Parathyroid adenoma (tissue), 2 donors: ENCODE results near the gene RPH3AL.

ENCODE experiments used
- H2AFZ ChIP-seq: fragments of 300-600 bp; sonication (generic); one replicate; pipeline ENCODE4 v1.7.0; 2017; ENCODE audit warnings: antibody characterized with exemption, mild to moderate bottlenecking
- H3K27ac ChIP-seq: fragments of 300-600 bp; sonication (generic); one replicate; pipeline ENCODE4 v1.7.0; 2017
- H3K27me3 ChIP-seq: fragments of 300-600 bp; sonication (generic); one replicate; pipeline ENCODE4 v1.7.0; 2017; ENCODE audit warnings: low read length; ENCODE audit not compliant: control insufficient read depth, insufficient read depth
- H3K36me3 ChIP-seq: fragments of 300-600 bp; sonication (generic); one replicate; pipeline ENCODE4 v1.7.0; 2017; ENCODE audit warnings: low read length; ENCODE audit not compliant: control insufficient read depth, insufficient read depth
- H3K4me1 ChIP-seq: fragments of 300-600 bp; sonication (generic); one replicate; pipeline ENCODE4 v1.7.0; 2017; ENCODE audit warnings: control low read depth
- H3K4me2 ChIP-seq: fragments of 300-600 bp; sonication (generic); one replicate; pipeline ENCODE4 v1.7.0; 2017; ENCODE audit warnings: low read length
- H3K4me3 ChIP-seq: fragments of 300-600 bp; sonication (generic); one replicate; pipeline ENCODE4 v1.7.0; 2017; ENCODE audit warnings: low read depth, low read length
- H3K79me2 ChIP-seq: fragments of 300-600 bp; sonication (generic); one replicate; pipeline ENCODE4 v1.7.0; 2017; ENCODE audit warnings: control low read depth
- H3K9ac ChIP-seq: fragments of 300-600 bp; sonication (generic); one replicate; pipeline ENCODE4 v1.7.0; 2017; ENCODE audit warnings: mild to moderate bottlenecking
- H3K9me3 ChIP-seq: fragments of 300-600 bp; sonication (generic); one replicate; pipeline ENCODE4 v1.7.0; 2017; ENCODE audit warnings: low read length; ENCODE audit not compliant: control insufficient read depth
- TF ChIP-seq, protein P1 (sequence below): fragments of 300-600 bp; sonication (generic); IDR thresholded peaks from one replicate; pipeline ENCODE4 v1.7.0; 2017; ENCODE audit warnings: antibody characterized with exemption, mild to moderate bottlenecking
- donor health status: primary hyperparathyroidism.

RPH3AL gene

DNA sequence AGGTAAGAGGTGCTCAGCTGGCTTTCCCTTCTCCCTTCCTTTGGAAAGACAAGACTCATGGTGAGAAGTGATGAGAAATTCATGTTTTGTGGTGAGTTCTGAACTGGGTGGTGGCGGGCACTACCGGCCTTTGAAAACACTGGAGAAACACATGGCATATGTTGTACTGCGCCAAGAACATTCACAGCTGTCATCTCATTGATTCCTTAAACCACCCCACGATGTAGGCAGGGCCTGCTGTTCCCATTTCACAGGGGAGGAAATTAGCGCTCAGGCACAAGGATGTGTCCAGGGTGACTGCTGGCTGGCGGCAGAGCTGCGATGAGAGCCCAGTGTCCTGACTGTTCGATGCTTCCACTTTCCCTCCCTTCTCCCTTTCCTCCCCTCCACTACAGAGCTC lies 169.6 kb downstream of the RPH3AL start:
- TF ChIP-seq, protein P1, sequence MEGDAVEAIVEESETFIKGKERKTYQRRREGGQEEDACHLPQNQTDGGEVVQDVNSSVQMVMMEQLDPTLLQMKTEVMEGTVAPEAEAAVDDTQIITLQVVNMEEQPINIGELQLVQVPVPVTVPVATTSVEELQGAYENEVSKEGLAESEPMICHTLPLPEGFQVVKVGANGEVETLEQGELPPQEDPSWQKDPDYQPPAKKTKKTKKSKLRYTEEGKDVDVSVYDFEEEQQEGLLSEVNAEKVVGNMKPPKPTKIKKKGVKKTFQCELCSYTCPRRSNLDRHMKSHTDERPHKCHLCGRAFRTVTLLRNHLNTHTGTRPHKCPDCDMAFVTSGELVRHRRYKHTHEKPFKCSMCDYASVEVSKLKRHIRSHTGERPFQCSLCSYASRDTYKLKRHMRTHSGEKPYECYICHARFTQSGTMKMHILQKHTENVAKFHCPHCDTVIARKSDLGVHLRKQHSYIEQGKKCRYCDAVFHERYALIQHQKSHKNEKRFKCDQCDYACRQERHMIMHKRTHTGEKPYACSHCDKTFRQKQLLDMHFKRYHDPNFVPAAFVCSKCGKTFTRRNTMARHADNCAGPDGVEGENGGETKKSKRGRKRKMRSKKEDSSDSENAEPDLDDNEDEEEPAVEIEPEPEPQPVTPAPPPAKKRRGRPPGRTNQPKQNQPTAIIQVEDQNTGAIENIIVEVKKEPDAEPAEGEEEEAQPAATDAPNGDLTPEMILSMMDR: no peak
- H3K27me3 ChIP-seq: no peaks in the 10 kb centered on the region
- H3K9me3 ChIP-seq: no peaks in the 10 kb centered on the region
- no peak overlapping the region for H3K4me2 ChIP-seq
- no peaks in the 10 kb centered on the region for H3K79me2 ChIP-seq
- H3K9ac ChIP-seq: no peak overlapping the region
- no peaks in the 10 kb centered on the region for H3K4me1 ChIP-seq
- H2AFZ ChIP-seq: no peak overlapping the region
- no peaks in the 10 kb centered on the region for H3K36me3 ChIP-seq
- no peak overlapping the region for H3K4me3 ChIP-seq
- H3K27ac ChIP-seq: no peak overlapping the region

DNA sequence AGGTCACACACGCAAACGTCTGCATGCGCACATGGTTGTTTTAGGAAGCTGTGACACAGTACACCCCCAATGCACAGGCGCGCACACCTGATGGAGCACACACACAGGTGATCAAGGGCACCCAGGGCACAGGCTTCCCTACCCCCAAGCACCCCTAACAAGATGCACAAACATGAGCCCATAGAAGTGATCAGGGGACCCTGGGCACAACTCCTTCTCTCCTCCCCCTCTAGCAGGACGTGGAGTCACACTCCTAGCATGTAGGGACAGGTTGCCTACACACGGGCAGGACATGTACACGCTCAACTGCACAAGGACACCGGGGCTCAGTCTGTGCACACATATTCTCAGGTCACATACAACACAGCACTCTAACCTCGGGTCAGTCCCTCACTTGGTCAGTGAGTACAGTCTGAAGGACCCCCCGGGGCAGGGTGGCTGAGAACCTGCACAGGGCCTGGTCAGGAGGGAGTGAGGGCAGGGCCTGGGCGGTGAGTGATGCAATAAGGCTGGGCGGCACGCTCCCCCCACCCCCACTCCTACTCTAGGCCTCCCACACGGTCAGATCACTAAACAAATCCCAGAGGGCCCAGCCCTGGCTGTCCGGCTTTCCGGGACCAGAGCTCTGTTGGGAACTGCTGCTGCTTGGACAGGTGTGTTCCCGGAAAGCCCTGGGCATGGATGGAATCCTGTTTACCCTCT lies 170.4 kb downstream of the RPH3AL start:
- no peak overlapping the region for H3K27ac ChIP-seq
- H3K9ac ChIP-seq: no peak overlapping the region
- peak overlapping the region; percentile 29 for H3K4me3 ChIP-seq

DNA sequence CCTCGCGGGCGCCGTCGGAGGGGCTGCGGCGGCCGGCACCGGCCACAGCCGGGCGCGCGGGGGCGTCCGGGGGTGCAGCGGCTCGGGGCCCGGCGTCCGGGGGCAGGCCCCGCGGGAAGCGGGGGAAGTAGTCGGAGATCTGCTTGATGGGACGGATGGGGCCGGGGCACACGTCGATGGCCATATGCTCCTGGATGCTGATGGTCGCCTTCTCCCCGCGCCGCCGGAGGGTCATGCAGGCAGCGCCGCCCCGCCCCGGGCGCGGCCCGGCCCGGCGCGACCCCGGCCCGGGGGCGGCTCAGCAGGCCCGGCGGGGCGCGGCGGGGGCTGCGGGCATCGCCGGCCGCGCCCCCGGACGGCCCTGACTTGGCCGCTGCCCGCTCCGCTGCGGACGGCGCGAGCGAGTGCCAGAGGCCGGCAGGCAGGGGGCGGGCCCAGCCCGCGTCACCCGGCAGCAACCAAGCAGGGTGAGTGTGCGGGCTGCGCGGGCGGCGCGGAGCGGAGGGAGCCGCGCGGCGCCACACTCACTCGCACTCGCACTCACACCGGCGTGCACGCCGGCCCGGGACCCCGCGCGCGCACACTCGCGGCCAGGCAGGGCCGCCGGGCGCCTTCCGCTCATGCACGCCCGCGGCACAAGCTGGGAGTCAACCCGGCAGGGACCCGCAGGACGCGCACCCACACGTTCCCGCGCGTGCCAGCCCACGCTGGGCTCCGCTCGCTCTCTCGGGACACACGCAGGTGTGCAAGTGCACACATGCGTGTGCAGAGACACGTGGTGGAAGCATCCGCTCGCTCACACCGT lies 171.2 kb downstream of the RPH3AL start, which contains the start of gene DOC2B:
Gene DOC2B, minus strand, starts transcription at position 406 of the 805 bp plus-strand sequence. Its CDS starts 171 bp downstream, at position 235.
- H3K9ac ChIP-seq: no peak within 1 kb of the TSS
- no peaks in the 10 kb centered on the region for H3K27me3 ChIP-seq
- H3K36me3 ChIP-seq: no peaks in the 10 kb centered on the region
- H2AFZ ChIP-seq: peak within 1 kb of the TSS; percentile 68
- no peaks in the 10 kb centered on the region for H3K4me1 ChIP-seq
- peak within 1 kb of the TSS; percentile 51 for H3K4me2 ChIP-seq
- TF ChIP-seq, protein P1: no peak
- H3K4me3 ChIP-seq: peak within 1 kb of the TSS; percentile 29
- no peak within 1 kb of the TSS for H3K27ac ChIP-seq
- no peaks in the 10 kb centered on the region for H3K9me3 ChIP-seq
- H3K79me2 ChIP-seq: no peaks in the 10 kb centered on the region

More for the DNA sequence above, 170.4 kb downstream of the RPH3AL start:
- Histone ChIP-seq H3K27me3 (no peaks in the 10 kb centered on the region), H3K79me2 (no peaks in the 10 kb centered on the region), H3K4me2 (peak overlapping the region; percentile 51), H3K9me3 (no peaks in the 10 kb centered on the region), H3K4me1 (no peaks in the 10 kb centered on the region), H3K36me3 (no peaks in the 10 kb centered on the region), H2AFZ (peak overlapping the region; percentile 38)
- TF ChIP-seq, protein P1: no peak

DNA sequence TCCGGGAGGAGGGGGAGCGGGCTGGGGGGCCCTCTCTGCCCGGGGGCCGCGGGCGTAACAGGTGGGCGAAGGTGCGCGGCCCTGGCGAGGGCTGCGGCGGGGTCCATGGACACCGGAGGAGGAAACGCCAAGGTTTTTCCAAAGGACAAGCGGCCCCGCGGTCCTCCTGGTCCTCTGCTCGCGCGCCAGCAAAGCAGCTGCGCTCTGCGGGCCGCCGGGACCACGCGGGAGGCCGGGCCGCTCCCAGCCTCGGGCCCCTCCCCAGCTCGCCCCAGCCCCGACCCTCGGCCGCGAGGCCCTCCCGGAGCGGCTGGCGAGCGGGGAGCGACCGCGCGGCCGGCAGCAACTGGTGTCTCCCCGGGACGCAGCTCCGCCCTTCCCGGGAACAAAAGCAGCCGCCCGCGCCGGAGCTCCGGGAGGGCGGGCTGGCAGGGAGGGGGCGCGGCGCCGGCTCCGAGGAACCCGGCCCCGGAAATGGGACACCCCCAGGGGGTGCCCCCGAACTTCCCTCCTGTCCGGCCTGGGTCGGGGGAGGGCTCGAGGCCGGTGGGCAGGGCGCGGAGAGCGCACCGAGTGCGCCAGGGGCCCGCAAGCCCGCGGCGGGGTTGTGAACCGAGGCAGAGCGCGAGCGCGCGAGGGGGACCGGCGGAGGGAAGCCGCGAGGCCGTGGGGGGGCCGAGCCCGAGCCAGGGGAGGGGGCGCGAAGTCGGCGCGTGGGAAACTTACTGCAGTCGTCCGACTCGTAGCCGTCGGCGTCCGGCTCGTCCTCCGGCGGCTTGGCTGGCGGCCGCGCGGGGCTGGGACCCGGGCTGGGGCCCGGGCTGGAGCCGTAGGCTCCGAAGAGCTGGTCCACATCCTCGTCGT lies 172.0 kb downstream of the RPH3AL start:
- Histone ChIP-seq H3K9ac (no peak overlapping the region), H3K4me1 (no peaks in the 10 kb centered on the region), H3K4me3 (peak overlapping the region; percentile 11), H3K27ac (no peak overlapping the region), H2AFZ (peak overlapping the region; percentile 68), H3K4me2 (no peak overlapping the region), H3K27me3 (no peaks in the 10 kb centered on the region), H3K9me3 (no peaks in the 10 kb centered on the region), H3K36me3 (no peaks in the 10 kb centered on the region), H3K79me2 (no peaks in the 10 kb centered on the region)
- TF ChIP-seq, protein P1: no peak
